ENCODE measurements around the gene HLTF. TPM values are rescaled to one million over a fixed set of nuclear protein-coding genes. Genes with fewer than 3 reads are reported as not detected.

HLTF gene
- total and polyA plus RNA-seq, 2 of the 4 experiments (the other 2 are of a cell fraction) = 12.6 to 39.1 TPM

GRCh38 chr3:149001727-149002126 is 84.6 kb downstream of the HLTF start:
- H3K79me1 ChIP-seq (ENCODE audit: low read depth in 1 of 2, low read length in 2 of 2) = peaks cover 18 to 44% of the 10 kb centered on the region in 2 experiments
- peak overlapping the region; percentile 51; the same call in 1 of the 2 replicates for H3K27ac ChIP-seq (ENCODE audit: insufficient read depth, low read length)
- 0 out of 2 replicates have a peak overlapping the region, but pooled peaks have one; percentile 29 for H4K5ac ChIP-seq (ENCODE audit: low read depth, low read length)
- H3K27me3 ChIP-seq (ENCODE audit: control insufficient read depth, insufficient read depth, low read length) = no peaks in the 10 kb centered on the region
- H3K9me1 ChIP-seq (ENCODE audit: insufficient read depth, low read length) = peaks cover 17% of the 10 kb centered on the region
- H3K9ac ChIP-seq (ENCODE audit: low read depth, low read length) = no peak overlapping the region
- H3K4me2 ChIP-seq (ENCODE audit: low read depth, low read length) = no peak overlapping the region
- CTCF ChIA-PET = interaction anchor here (0.6 kb wide), 2 partner anchors 22 to 39 kb away, joined by 3 to 4 read pairs; no protein-coding TSS in a partner anchor
- ATAC-seq (ENCODE audit: low read depth) = no peak
- no peak overlapping the region for H3K23ac ChIP-seq (ENCODE audit: low read depth, low read length)
- POLR2A ChIA-PET (ENCODE audit: unreplicated experiment) = no interaction called here
- no peak overlapping the region; the same call in 1 of the 2 replicates for H2BK20ac ChIP-seq (ENCODE audit: low read depth, low read length)
- H3K4me3 ChIP-seq (ENCODE audit: insufficient read depth, low read depth, low read length) = no peak overlapping the region
- H2BK15ac ChIP-seq (ENCODE audit: low read depth, low read length) = 0 out of 3 replicates have a peak overlapping the region, but pooled peaks have one; percentile 43
- peak overlapping the region; percentile 2 for H2BK5ac ChIP-seq (ENCODE audit: low read depth, low read length, poor library complexity, severe bottlenecking)
- H2BK120ac ChIP-seq (ENCODE audit: low read depth, low read length) = no peak overlapping the region
- in situ Hi-C loops (cut with MboI; ENCODE audit: low sequenced_read_pairs) = no loop called here
- no peak overlapping the region for H2AFZ ChIP-seq (replicated peaks; ENCODE audit: low read length, poor library complexity)
- H4K20me1 ChIP-seq (ENCODE audit: insufficient read depth, low read length) = no peaks in the 10 kb centered on the region
- no peak overlapping the region; the same call in 1 of the 2 replicates for H3K14ac ChIP-seq (replicated peaks; ENCODE audit: low read depth, low read length)
- no peak overlapping the region for H2AK9ac ChIP-seq (replicated peaks; ENCODE audit: low read depth, low read length, poor library complexity)
- peak overlapping the region; percentile 32; the same call in 1 of the 2 replicates for H3K4ac ChIP-seq (ENCODE audit: low read depth, low read length)
- peak overlapping the region; percentile 37; the same call in 1 of the 2 replicates for H2AK5ac ChIP-seq (ENCODE audit: low read depth, low read length)
- TF ChIP-seq MXI1 (IDR thresholded peaks at IDR 0.05; ENCODE audit: borderline replicate concordance, low read depth, low read length) (no peak), SMC3 (IDR thresholded peaks at IDR 0.05; ENCODE audit: low read depth, low read length) (no peak), CTCF (conservative IDR thresholded peaks at IDR 0.05; ENCODE audit: low read depth, low read length) (no peak), BHLHE40 (IDR thresholded peaks at IDR 0.05; ENCODE audit: low read depth, low read length) (no peak), RCOR1 (IDR thresholded peaks at IDR 0.05; ENCODE audit: insufficient replicate concordance, low read length) (no peak), CEBPB (IDR thresholded peaks at IDR 0.05; ENCODE audit: low read depth, low read length) (no peak), RFX5 (IDR thresholded peaks at IDR 0.05; ENCODE audit: low read depth, low read length) (no peak), FOS (IDR thresholded peaks at IDR 0.05; ENCODE audit: low read depth, low read length) (no peak), ELK1 (IDR thresholded peaks at IDR 0.05; ENCODE audit: borderline replicate concordance, low read depth, low read length) (no peak), RAD21 (IDR thresholded peaks at IDR 0.05; ENCODE audit: low read length) (no peak), NFE2L2 (IDR thresholded peaks at IDR 0.05; ENCODE audit: low read depth, low read length) (no peak), POLR2A (IDR thresholded peaks at IDR 0.05; ENCODE audit: low read depth, low read length) (no peak), CHD1 (IDR thresholded peaks at IDR 0.05; ENCODE audit: low read depth, low read length) (no peak), MAZ (IDR thresholded peaks at IDR 0.05; ENCODE audit: borderline replicate concordance, low read depth, low read length) (no peak), MAFK (IDR thresholded peaks at IDR 0.05; ENCODE audit: low read depth, low read length) (no peak)
- TF ChIP-seq, protein P1, sequence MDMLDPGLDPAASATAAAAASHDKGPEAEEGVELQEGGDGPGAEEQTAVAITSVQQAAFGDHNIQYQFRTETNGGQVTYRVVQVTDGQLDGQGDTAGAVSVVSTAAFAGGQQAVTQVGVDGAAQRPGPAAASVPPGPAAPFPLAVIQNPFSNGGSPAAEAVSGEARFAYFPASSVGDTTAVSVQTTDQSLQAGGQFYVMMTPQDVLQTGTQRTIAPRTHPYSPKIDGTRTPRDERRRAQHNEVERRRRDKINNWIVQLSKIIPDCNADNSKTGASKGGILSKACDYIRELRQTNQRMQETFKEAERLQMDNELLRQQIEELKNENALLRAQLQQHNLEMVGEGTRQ (IDR thresholded peaks at IDR 0.05; ENCODE audit: low read depth, low read length) = no peak
- BruUV-seq (replicated peaks) = no TSS peak
- WGBS, 2 experiments (ENCODE audit: extremely low coverage in 2 of 2, insufficient read length in 1 of 2) = no CpG with 5 or more reads among the region's 3 CpGs
- dilution Hi-C loops (cut with HindIII; ENCODE audit: low sequenced_read_pairs, unreplicated experiment) = no loop called here
- no peak overlapping the region for H4K8ac ChIP-seq (ENCODE audit: low read depth in 2 of 2, low read length in 2 of 2)
- peaks cover 10% of the 10 kb centered on the region for H3K36me3 ChIP-seq (ENCODE audit: control insufficient read depth, insufficient read depth, low read length)
- no peaks in the 10 kb centered on the region for H3K9me3 ChIP-seq (ENCODE audit: control insufficient read depth, insufficient read depth, low read length)
- intact Hi-C loops (cut with micrococcal nuclease) = no loop called here
- peaks cover 16% of the 10 kb centered on the region for H3K4me1 ChIP-seq (ENCODE audit: control insufficient read depth, insufficient read depth, low read length)
- H4K91ac ChIP-seq (ENCODE audit: insufficient read depth, low read depth, low read length) = no peak overlapping the region
- H3K56ac ChIP-seq (ENCODE audit: extremely low read depth, insufficient read depth, low read length) = no peak overlapping the region
- DNase-seq = no peak
- H3K18ac ChIP-seq (ENCODE audit: low read depth, low read length) = peak overlapping the region; percentile 12; the same call in 1 of the 2 replicates

Measured in IMR-90 (cell line).